MG63 (cell line): ENCODE measurements around the gene TRIM44. TPM values are rescaled to one million over a fixed set of nuclear protein-coding genes. Genes with fewer than 3 reads are reported as not detected.
"Not testable (repeated sequence)": the region's sequence is repeated elsewhere in the genome, so short reads cannot be mapped to it uniquely, and the experiment has no call there.

ENCODE experiments used
- DNase-seq: peaks from one replicate; pipeline ENCODE4 v3.0.0-alpha.2; 2020
- H3K27me3 ChIP-seq: fragments of 250-450 bp; sonication (Bioruptor Pico); 2 replicates; pipeline ENCODE4 v1.5.1; 2020; ENCODE audit warnings: mild to moderate bottlenecking, moderate library complexity
- H3K36me3 ChIP-seq: fragments of 250-450 bp; sonication (Bioruptor Pico); 2 replicates; pipeline ENCODE4 v1.5.1; 2020; ENCODE audit warnings: mild to moderate bottlenecking, moderate library complexity
- H3K4me3 ChIP-seq: fragments of 250-450 bp; sonication (Bioruptor Pico); 2 replicates; pipeline ENCODE4 v1.5.1; 2020; ENCODE audit warnings: mild to moderate bottlenecking, moderate library complexity
- H3K9me3 ChIP-seq: fragments of 250-450 bp; sonication (Bioruptor Pico); 2 replicates; pipeline ENCODE4 v1.5.1; 2020; ENCODE audit warnings: mild to moderate bottlenecking, moderate library complexity
- total RNA-seq: library from RNA; depleted of rRNA; stranded (reverse); fragments of >200 nt; shearing (Covaris generic); gene quantifications from 2 replicates; pipeline ENCODE4 v1.2.3, GENCODE V29; 2014; ENCODE audit warnings: low replicate concordance; rRNA removed

TRIM44 gene
- total RNA-seq, 1 experiment from 2014 or later = 13.0 TPM

DNA sequence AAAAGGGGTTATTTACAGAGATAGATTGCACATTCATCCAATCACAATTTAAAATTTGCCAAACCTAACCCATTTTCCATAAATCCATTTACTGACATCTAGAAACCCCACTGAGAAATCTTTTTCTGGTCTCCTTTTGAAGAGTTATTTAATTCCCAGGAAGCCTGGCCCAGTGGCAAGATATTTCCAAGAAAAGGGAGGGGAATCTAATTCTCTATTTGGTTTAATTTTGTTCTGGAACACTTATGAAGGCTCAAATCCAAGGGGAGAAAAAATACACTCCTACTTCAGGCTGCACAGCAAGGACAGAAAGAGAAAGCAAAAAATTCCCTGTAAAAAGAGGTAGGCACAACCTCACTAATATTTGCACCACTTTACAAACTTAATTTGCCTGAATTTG, 193.1 kb downstream of the TRIM44 start:
- Histone ChIP-seq H3K36me3 (no peaks in the 10 kb centered on the region), H3K9me3 (no peaks in the 10 kb centered on the region), H3K4me3 (no peak overlapping the region), H3K27me3 (no peaks in the 10 kb centered on the region; the same call in 1 of the 2 replicates)
- no peak for DNase-seq

DNA sequence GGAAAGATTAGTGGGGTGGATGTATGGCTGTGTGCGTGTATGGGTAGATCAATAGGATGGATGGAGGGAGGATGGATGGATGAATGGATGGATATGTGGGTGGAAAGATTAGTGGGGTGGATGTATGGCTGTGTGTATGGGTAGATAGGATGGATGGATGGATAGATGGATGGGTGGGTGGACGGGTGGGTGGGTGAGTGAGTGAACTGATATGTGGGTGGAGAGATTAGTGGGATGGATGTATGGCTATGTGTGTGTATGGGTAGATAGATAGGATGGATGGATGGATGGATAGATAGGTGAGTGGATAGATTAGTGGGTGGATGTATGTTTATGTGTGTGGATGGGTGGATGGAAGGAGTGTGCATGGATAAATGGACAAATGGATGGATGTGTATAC, 193.7 kb downstream of the TRIM44 start:
- Histone ChIP-seq H3K9me3 (no peaks in the 10 kb centered on the region), H3K4me3 (no peak overlapping the region), H3K27me3 (no peaks in the 10 kb centered on the region; the same call in 1 of the 2 replicates), H3K36me3 (no peaks in the 10 kb centered on the region)
- DNase-seq = no peak

DNA sequence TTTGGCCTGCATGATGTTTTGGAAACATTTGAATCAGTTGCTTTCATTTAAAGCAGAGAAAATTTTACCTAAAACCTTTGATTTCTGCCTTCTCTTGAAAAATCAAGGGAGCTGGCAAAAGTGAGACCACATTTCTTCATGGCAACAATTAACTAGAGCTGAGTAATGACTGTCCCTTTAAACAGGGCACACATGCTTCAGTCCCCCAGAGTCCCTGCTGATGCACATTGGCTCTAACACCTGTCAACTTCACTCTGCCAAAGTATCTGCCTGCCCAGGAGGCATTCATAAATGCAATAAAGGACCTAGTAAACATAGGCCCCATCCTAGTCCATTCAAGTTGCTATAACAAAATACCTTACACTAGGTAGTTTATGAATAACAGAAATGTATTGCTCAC, 194.2 kb downstream of the TRIM44 start:
- Histone ChIP-seq H3K36me3 (no peaks in the 10 kb centered on the region), H3K4me3 (no peak overlapping the region), H3K9me3 (no peaks in the 10 kb centered on the region), H3K27me3 (no peaks in the 10 kb centered on the region; the same call in 1 of the 2 replicates)
- no peak for DNase-seq

DNA sequence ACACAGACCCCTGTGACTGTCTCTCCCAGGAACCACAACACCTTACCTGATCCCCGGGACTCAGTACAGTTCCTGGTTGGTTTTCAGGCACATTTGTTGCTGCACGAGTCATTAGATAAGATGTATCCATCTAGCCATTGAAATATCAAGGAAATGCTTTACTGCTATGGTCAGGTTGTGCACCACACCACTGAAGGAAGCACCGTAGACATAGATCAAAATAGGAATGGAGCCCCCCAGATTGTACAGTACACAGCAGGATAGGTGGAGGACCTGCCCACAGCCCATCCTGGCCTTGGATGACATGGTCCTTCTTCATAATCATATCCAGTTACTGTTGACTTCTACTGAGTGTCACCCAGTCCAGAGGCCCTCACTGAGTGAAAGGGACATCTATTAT, 195.3 kb downstream of the TRIM44 start:
- no peak for DNase-seq
- Histone ChIP-seq H3K9me3 (no peaks in the 10 kb centered on the region), H3K27me3 (no peaks in the 10 kb centered on the region; the same call in 1 of the 2 replicates), H3K36me3 (no peaks in the 10 kb centered on the region), H3K4me3 (no peak overlapping the region)

DNA sequence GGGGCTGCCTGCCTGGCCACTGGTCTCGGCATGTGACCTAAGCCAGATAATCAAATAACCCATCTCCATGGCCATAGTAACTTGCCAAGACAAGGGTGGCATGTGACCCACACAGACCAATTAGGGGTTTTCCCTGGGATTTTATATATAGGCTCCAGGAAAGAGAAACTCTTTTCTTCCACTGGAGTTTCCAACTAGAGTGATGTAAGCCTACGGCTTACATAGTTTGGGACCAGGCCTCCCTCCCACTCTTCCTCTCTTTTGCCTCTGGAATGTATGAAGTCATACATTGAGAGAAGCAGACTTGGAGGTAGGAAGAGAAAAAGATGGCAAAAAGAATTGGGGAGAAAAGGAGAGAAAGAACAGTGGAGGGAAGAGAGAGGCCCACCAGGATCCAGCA, 196.7 kb downstream of the TRIM44 start:
- no peaks in the 10 kb centered on the region for H3K9me3 ChIP-seq
- H3K36me3 ChIP-seq = no peaks in the 10 kb centered on the region
- DNase-seq = no peak
- H3K4me3 ChIP-seq = no peak overlapping the region
- peaks cover 5% of the 10 kb centered on the region; the same call in 1 of the 2 replicates for H3K27me3 ChIP-seq

DNA sequence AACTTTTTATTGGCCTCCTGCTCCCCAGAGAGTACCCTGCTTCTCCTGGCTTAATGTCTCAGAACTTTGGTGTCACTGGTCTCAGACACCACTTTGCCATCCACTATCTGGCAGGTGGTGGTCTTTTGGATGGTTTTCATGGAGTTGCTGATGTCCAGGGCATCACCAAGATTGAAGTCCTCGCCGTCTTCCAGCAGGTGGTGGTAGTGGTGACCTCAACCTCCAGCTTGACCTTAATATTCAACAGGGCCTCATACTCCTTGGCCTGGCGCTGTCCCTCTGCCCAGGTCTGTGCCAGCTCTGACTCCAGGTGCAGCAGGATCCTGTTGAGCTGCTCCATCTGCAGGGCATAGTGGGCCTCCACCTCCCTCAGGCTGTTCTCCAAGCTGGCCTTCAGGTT, 197.6 kb downstream of the TRIM44 start:
- H3K9me3 ChIP-seq, H3K36me3 ChIP-seq, H3K27me3 ChIP-seq, DNase-seq, H3K4me3 ChIP-seq: not testable (repeated sequence)

DNA sequence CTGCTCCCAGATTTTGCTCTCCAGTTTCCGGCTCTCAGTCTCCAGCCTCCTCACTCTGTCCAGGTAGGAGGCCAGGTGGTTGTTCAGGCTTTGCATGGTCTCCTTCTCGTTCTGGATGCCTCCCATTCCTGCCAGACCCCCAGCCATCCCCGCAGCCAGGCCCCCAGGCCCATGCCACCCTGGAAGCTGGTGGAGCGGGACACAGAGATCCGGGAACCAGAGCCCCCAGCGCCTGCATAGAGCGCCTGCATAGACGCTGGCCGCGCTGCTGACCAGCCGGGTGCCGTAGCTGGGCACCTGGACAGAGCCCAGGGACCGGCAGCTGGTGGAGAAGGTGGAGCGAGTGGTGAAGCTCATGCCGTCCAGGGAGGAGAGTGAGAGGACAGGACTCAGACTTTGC, 198.6 kb downstream of the TRIM44 start:
- Histone ChIP-seq H3K36me3 (no peaks in the 10 kb centered on the region), H3K27me3 (peaks cover 5% of the 10 kb centered on the region; the same call in 1 of the 2 replicates), H3K4me3 (no peak overlapping the region), H3K9me3 (no peaks in the 10 kb centered on the region)
- no peak for DNase-seq

DNA sequence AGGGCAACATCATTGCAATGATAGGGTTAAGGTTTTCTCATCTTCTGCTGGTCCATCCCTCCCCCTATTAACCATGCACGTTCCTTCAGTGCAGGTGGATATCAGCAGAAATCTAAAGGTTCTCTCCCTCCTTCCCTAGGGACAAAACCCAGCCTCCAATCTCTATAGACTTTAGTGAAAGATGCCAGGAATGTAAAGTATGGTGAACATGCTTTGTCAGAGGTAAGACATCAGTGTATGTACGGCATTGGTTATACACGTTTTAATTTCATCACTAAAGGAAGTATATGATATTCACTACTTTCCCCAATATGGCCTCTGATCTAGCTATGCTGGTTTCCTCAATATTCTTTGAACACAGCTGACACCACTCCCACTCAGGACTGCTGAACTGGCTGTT, 200.1 kb downstream of the TRIM44 start:
- H3K4me3 ChIP-seq = no peak overlapping the region
- peaks cover 5% of the 10 kb centered on the region; the same call in 1 of the 2 replicates for H3K27me3 ChIP-seq
- H3K36me3 ChIP-seq = no peaks in the 10 kb centered on the region
- no peak for DNase-seq
- H3K9me3 ChIP-seq = 0 out of 2 replicates have a peak, but pooled peaks cover 2% of the 10 kb centered on the region

DNA sequence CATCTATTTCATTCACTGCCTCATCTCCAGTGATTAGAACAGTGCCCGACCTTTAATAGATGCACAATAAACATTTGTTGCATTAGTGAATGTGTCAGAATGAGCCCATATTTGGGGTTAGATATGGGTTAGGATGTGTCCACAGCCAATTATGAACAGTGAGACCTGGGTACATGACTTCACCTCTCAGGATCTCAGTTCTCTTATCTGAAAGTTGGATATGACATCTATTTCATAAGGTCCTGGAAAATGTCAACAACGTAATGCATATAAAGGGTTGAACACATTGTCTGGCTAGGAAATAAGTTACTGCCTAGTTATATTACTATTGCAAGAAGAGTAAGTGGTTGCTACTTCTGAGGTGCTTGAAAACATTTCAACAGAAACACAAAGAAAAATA, 201.6 kb downstream of the TRIM44 start:
- no peak for DNase-seq
- Histone ChIP-seq H3K36me3 (no peaks in the 10 kb centered on the region), H3K4me3 (no peak overlapping the region), H3K9me3 (peaks cover 11% of the 10 kb centered on the region), H3K27me3 (peaks cover 5% of the 10 kb centered on the region; the same call in 1 of the 2 replicates)

DNA sequence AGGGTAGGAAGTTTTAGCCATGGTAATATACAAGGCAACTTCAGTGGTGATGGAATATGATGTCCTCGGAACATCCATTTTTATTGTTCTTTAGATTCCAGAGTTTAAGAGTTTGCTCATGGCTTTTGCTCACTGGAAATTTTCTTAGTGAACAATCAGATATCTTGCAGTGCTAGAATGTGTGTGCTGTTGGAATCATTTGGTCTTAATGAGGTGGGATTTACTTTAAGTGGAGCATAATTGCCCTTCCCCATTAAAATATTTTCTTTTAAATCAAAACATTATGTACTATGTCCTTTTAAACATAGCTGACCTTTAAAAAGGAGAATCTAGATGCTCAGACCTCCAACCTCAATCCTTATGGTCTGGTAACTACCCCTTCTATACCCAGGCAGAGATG, 204.0 kb downstream of the TRIM44 start:
- H3K27me3 ChIP-seq = peaks cover 5% of the 10 kb centered on the region; the same call in 1 of the 2 replicates
- no peak for DNase-seq
- H3K9me3 ChIP-seq = peaks cover 13% of the 10 kb centered on the region
- no peak overlapping the region for H3K4me3 ChIP-seq
- no peaks in the 10 kb centered on the region for H3K36me3 ChIP-seq

Other genes starting within 250 kb of the TRIM44 start
- 0.57 TPM in 1 of 2 replicates, not detected in the other for gene SLC1A2, start 243.2 kb upstream of the TRIM44 start, total RNA-seq
- not detected in 2 replicates for gene PAMR1, start 137.2 kb upstream of the TRIM44 start, total RNA-seq
- gene FJX1, start 44.3 kb upstream of the TRIM44 start, total RNA-seq = 29.1 and 30.5 TPM in 2 replicates